Gastrocnemius medialis (tissue), 4 donors: ENCODE measurements around the gene MTMR8.

Source experiments
- CTCF ChIP-seq, 5 experiments: fragments of 450-650 bp in 3 of 5; fragments of 200-600 bp in 2 of 5; sonication (generic) in 2 of 5; IDR thresholded peaks in 4 of 5; conservative IDR thresholded peaks in 1 of 5; 1 replicate in 4 of 5; 2 replicates in 1 of 5; pipeline ENCODE4 v1.5.1; 2016 to 2019; ENCODE audit warnings: antibody characterized with exemption in 5 of 5, mild to moderate bottlenecking in 3 of 5, moderate library complexity in 3 of 5
- POLR2A ChIP-seq, 2 donors: fragments of 450-650 bp; IDR thresholded peaks; one replicate each; pipeline ENCODE4 v1.6.1; 2017; ENCODE audit warnings: antibody characterized with exemption in 2 of 2, mild to moderate bottlenecking in 2 of 2, moderate library complexity in 2 of 2

GRCh38 chrX:64379924-64380323, 15.3 kb downstream of the MTMR8 start:
- no peak for TF ChIP-seq CTCF (IDR thresholded peaks at IDR 0.05 in 4 of 5, conservative IDR thresholded peaks at IDR 0.05 in 1 of 5)
- TF ChIP-seq POLR2A (IDR thresholded peaks at IDR 0.05), result no peak
